ENCODE results near the gene GCFC2.

GRCh38 chr2:75657798-75658197 is 52.9 kb downstream of the GCFC2 start:
- no peak for TF ChIP-seq FOXA1 (IDR thresholded peaks at IDR 0.05)
- no peak for TF ChIP-seq FOXK2 (IDR thresholded peaks at IDR 0.05)
- TF ChIP-seq FOXM1 (IDR thresholded peaks at IDR 0.05; ENCODE audit: borderline replicate concordance), result no peak
- TF ChIP-seq ARNT (IDR thresholded peaks at IDR 0.05), result no peak
- TF ChIP-seq SUZ12 (IDR thresholded peaks at IDR 0.05), result no peak
- no peak for TF ChIP-seq HDGF (IDR thresholded peaks at IDR 0.05; ENCODE audit: borderline replicate concordance)
- no peak for TF ChIP-seq SP1 (IDR thresholded peaks at IDR 0.05)
- no peak for TF ChIP-seq CTBP1 (IDR thresholded peaks at IDR 0.05; ENCODE audit: borderline replicate concordance)
- TF ChIP-seq BHLHE40 (IDR thresholded peaks at IDR 0.05; ENCODE audit: borderline replicate concordance), result no peak
- TF ChIP-seq ELF4 (IDR thresholded peaks at IDR 0.05), result no peak
- TF ChIP-seq NFRKB (IDR thresholded peaks at IDR 0.05), result no peak
- no peak for TF ChIP-seq TARDBP (IDR thresholded peaks at IDR 0.05)
- TF ChIP-seq L3MBTL2 (conservative IDR thresholded peaks at IDR 0.05), result no peak
- TF ChIP-seq ZNF384 (IDR thresholded peaks at IDR 0.05), result no peak
